Suprapubic skin (tissue), 4 donors: ENCODE results near the gene GFAP. TPM values are rescaled to one million over a fixed set of nuclear protein-coding genes. Genes with fewer than 3 reads are reported as not detected.
A peak's percentile ranks its signal among the peaks of the same experiment; 100 is the strongest.

Experiments used
- DNase-seq, 2 donors: peaks; one replicate each; pipeline ENCODE4 v3.0.0-alpha.2; 2019; ENCODE audit warnings: low spot score in 2 of 2
- H3K27ac ChIP-seq: fragments of 200-600 bp; sonication (generic); one replicate; pipeline ENCODE4 v1.5.1; 2019
- H3K27me3 ChIP-seq: fragments of 200-600 bp; sonication (generic); one replicate; pipeline ENCODE4 v1.5.1; 2019
- H3K36me3 ChIP-seq: fragments of 200-600 bp; sonication (generic); one replicate; pipeline ENCODE4 v1.5.1; 2019
- H3K4me1 ChIP-seq: fragments of 200-600 bp; sonication (generic); one replicate; pipeline ENCODE4 v1.5.1; 2019
- H3K4me3 ChIP-seq: fragments of 200-600 bp; sonication (generic); one replicate; pipeline ENCODE4 v1.5.1; 2019; ENCODE audit warnings: mild to moderate bottlenecking
- H3K9me3 ChIP-seq: fragments of 200-600 bp; sonication (generic); one replicate; pipeline ENCODE4 v1.5.1; 2019
- CTCF ChIP-seq, 2 donors: fragments of 200-600 bp in 1 of 2; fragments of 450-650 bp in 1 of 2; sonication (generic) in 1 of 2; IDR thresholded peaks; one replicate each; pipeline ENCODE4 v1.5.1; 2016 to 2019; ENCODE audit warnings: antibody characterized with exemption in 2 of 2, mild to moderate bottlenecking in 1 of 2, moderate library complexity in 1 of 2
- EP300 ChIP-seq: sonication (generic); formaldehyde crosslinking; IDR thresholded peaks from one replicate; pipeline ENCODE4 v1.6.1; 2017; ENCODE audit warnings: antibody characterized with exemption
- POLR2A ChIP-seq, 2 donors: fragments of 450-650 bp; IDR thresholded peaks; one replicate each; pipeline ENCODE4 v1.6.1; 2017; ENCODE audit warnings: antibody characterized with exemption in 2 of 2, mild to moderate bottlenecking in 2 of 2, moderate library complexity in 2 of 2
- POLR2AphosphoS5 ChIP-seq, 3 donors: sonication (generic); formaldehyde crosslinking; IDR thresholded peaks; one replicate each; pipeline ENCODE4 v1.6.1; 2017; ENCODE audit warnings: antibody characterized with exemption in 3 of 3
- WGBS: methylation state at CpG from one replicate; pipeline ENCODE4 v1.1.5; 2018; 5-methylcytosine and 5-hydroxymethylcytosine counted together
- total RNA-seq, 4 donors: library from RNA; depleted of rRNA; stranded (reverse); fragments of >200 nt; gene quantifications; one replicate each; pipeline ENCODE4 v1.1.0, GENCODE V29; 2016

The GFAP gene
- total RNA-seq, 4 donors from 2014 or later, result 0.72 to 5.9 TPM; not detected in 2

GRCh38 chr17:44879376-44879775 lies 35.9 kb downstream of the GFAP start:
- Histone ChIP-seq H3K36me3 (peaks cover 97% of the 10 kb centered on the region), H3K4me1 (no peaks in the 10 kb centered on the region), H3K27ac (no peak overlapping the region), H3K4me3 (no peak overlapping the region), H3K27me3 (no peaks in the 10 kb centered on the region), H3K9me3 (no peaks in the 10 kb centered on the region)
- WGBS, result 90% methylated on average over 5 of the region's 6 CpGs
- TF ChIP-seq POLR2A (IDR thresholded peaks at IDR 0.05) (no peak), POLR2AphosphoS5 (IDR thresholded peaks at IDR 0.05) (no peak), CTCF (IDR thresholded peaks at IDR 0.05) (no peak)
- DNase-seq, result no peak

DNA sequence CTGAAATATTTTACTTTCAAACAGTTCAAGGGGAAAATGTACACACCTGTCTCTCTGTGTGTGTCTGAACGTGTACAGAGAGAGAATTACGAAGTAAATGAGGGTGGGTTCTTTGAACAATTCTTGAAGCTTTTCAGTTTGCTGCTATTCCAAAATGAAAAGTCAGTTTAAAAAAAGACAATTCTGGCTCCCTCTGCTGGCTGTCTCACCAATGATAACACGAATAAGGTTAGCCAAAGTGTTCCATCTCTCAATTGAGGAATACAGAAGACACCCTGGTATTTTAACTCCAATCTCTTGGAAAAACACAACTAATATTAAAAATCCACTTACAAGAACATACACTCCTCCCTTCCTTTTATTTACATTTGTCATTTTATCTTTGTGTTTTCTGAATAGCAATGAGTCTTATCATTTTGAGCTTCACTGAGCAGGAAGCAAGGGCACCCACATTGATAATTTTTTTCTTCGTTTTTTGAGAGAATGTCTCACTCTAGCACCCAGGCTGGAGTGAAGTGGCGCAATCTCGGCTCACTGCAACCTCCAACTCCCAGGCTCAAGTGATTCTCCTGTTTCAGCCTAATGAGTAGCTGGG lies 36.6 kb downstream of the GFAP start:
- Histone ChIP-seq H3K9me3 (no peaks in the 10 kb centered on the region), H3K27ac (no peak overlapping the region), H3K36me3 (peaks cover 95% of the 10 kb centered on the region), H3K27me3 (no peaks in the 10 kb centered on the region), H3K4me3 (no peak overlapping the region), H3K4me1 (no peaks in the 10 kb centered on the region)
- WGBS, result 55% methylated on average over 6 of the region's 6 CpGs
- TF ChIP-seq CTCF (IDR thresholded peaks at IDR 0.05) (peak in 1 of 2 donors; percentile 47), EP300 (no peak), POLR2AphosphoS5 (IDR thresholded peaks at IDR 0.05) (no peak), POLR2A (IDR thresholded peaks at IDR 0.05) (no peak)
- DNase-seq, result no peak

- no peak for TF ChIP-seq EP300
- TF ChIP-seq POLR2A (IDR thresholded peaks at IDR 0.05), result no peak
- no peak for TF ChIP-seq POLR2AphosphoS5 (IDR thresholded peaks at IDR 0.05)
- no peak for TF ChIP-seq CTCF (IDR thresholded peaks at IDR 0.05)
- WGBS, result 76% methylated on average over 5 of the region's 5 CpGs
- DNase-seq, result no peak
Observed at GRCh38 chr17:44877121-44877520, 38.2 kb downstream of the GFAP start.

DNA sequence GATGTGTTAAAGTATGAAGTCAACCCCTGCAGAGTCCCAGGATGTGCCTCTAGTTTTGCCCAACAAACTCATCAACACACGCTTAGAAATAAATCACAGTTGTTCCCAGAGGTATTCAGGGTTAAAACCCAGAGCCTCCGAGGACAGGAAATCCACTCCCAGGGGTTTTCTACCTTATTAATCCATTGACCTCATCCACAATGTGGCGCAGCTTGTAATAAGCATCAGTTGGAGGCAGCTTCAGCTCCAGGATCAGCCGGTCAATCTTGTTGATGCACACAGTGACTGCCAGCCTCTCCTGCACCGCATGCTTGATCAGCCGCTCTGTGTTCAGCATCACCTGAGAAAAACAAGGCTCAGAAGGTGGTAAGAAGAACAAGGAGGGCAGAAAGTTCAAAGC lies 39.5 kb downstream of the GFAP start:
- H3K27ac ChIP-seq, result no peak overlapping the region
- no peaks in the 10 kb centered on the region for H3K27me3 ChIP-seq
- DNase-seq, result no peak
- no peaks in the 10 kb centered on the region for H3K9me3 ChIP-seq
- no peak for TF ChIP-seq CTCF (IDR thresholded peaks at IDR 0.05)
- TF ChIP-seq POLR2AphosphoS5 (IDR thresholded peaks at IDR 0.05), result no peak
- TF ChIP-seq EP300, result no peak
- TF ChIP-seq POLR2A (IDR thresholded peaks at IDR 0.05), result no peak
- no peak overlapping the region for H3K4me3 ChIP-seq
- H3K36me3 ChIP-seq, result peaks cover 96% of the 10 kb centered on the region
- 93% methylated on average over 6 of the region's 6 CpGs for WGBS
- no peaks in the 10 kb centered on the region for H3K4me1 ChIP-seq

More at GRCh38 chr17:44877121-44877520, 38.2 kb downstream of the GFAP start:
- Histone ChIP-seq H3K27me3 (no peaks in the 10 kb centered on the region), H3K36me3 (peaks cover 93% of the 10 kb centered on the region), H3K27ac (no peak overlapping the region), H3K4me1 (no peaks in the 10 kb centered on the region), H3K4me3 (no peak overlapping the region), H3K9me3 (no peaks in the 10 kb centered on the region)

- DNase-seq, result no peak
- Histone ChIP-seq H3K36me3 (peaks cover 96% of the 10 kb centered on the region), H3K9me3 (no peaks in the 10 kb centered on the region), H3K27me3 (no peaks in the 10 kb centered on the region), H3K4me3 (no peak overlapping the region), H3K27ac (no peak overlapping the region), H3K4me1 (no peaks in the 10 kb centered on the region)
- TF ChIP-seq POLR2AphosphoS5 (IDR thresholded peaks at IDR 0.05) (no peak), POLR2A (IDR thresholded peaks at IDR 0.05) (no peak), EP300 (no peak), CTCF (IDR thresholded peaks at IDR 0.05) (no peak)
- 68% methylated on average over 9 of the region's 9 CpGs for WGBS
Observed at GRCh38 chr17:44872131-44872768, 43.0 kb downstream of the GFAP start.
